ENCODE results near the gene CSNK1A1. TPM values are rescaled to one million over a fixed set of nuclear protein-coding genes. Genes with fewer than 3 reads are reported as not detected.
A peak's percentile ranks its signal among the peaks of the same experiment; 100 is the strongest.
"Not testable (repeated sequence)": the region's sequence is repeated elsewhere in the genome, so short reads cannot be mapped to it uniquely, and the experiment has no call there.

The CSNK1A1 gene
- total RNA-seq, 1 experiment from 2014 or later, result 300 TPM

- H3K36me3 ChIP-seq (ENCODE audit: low read depth), result peaks cover 51% of the 10 kb centered on the region
- H3F3A ChIP-seq (ENCODE audit: insufficient read depth, low read depth), result peaks cover 40% of the 10 kb centered on the region; the same call in 1 of the 2 replicates
These were observed 11.2 kb downstream of the CSNK1A1 start for GRCh38 chr5:149540089-149540488.

GRCh38 chr5:149537374-149537975 is 13.8 kb downstream of the CSNK1A1 start:
- 0 out of 2 replicates have a peak overlapping the region, but pooled peaks have one; percentile 11 for H3K27ac ChIP-seq
- peaks cover 97% of the 10 kb centered on the region for H4K20me1 ChIP-seq (ENCODE audit: insufficient read depth)
- H3K4me3 ChIP-seq, result no peak overlapping the region
- H3K27me3 ChIP-seq (ENCODE audit: insufficient read depth, low read depth), result no peaks in the 10 kb centered on the region
- no peaks in the 10 kb centered on the region for H3K9me2 ChIP-seq (ENCODE audit: insufficient read depth)
- no peak for DNase-seq
- no peak for TF ChIP-seq EZH2 (IDR thresholded peaks at IDR 0.05; ENCODE audit: low read depth)
- TF ChIP-seq CTCF (conservative IDR thresholded peaks at IDR 0.05), result no peak
- no peak overlapping the region for H2AFZ ChIP-seq
- peaks cover 24% of the 10 kb centered on the region; the same call in 1 of the 2 replicates for H3F3A ChIP-seq (ENCODE audit: insufficient read depth, low read depth)
- CTCF ChIA-PET, result no interaction called here
- peaks cover 99% of the 10 kb centered on the region for H3K79me2 ChIP-seq (ENCODE audit: low read depth)
- peaks cover 39% of the 10 kb centered on the region; the same call in 1 of the 2 replicates for H3K36me3 ChIP-seq (ENCODE audit: low read depth)
- no peak overlapping the region for H3K4me2 ChIP-seq
- BruUV-seq (replicated peaks), result no TSS peak
- intact Hi-C loops (cut with micrococcal nuclease; ENCODE audit: unreplicated experiment), result no loop called here
- H3K4me1 ChIP-seq (replicated peaks; ENCODE audit: insufficient read depth), result 0 out of 2 replicates have a peak, but pooled peaks cover 3% of the 10 kb centered on the region
- POLR2A ChIA-PET (ENCODE audit: unreplicated experiment), result interaction anchor here (0.7 kb wide), 1 partner anchor 13 kb away, joined by 11 read pairs; no protein-coding TSS in a partner anchor
- H3K9me3 ChIP-seq (ENCODE audit: insufficient read depth, low read depth), result no peaks in the 10 kb centered on the region

More at GRCh38 chr5:149540089-149540488, 11.2 kb downstream of the CSNK1A1 start:
- Histone ChIP-seq H3K79me2 (ENCODE audit: low read depth) (peaks cover 98% of the 10 kb centered on the region), H2AFZ (no peak overlapping the region), H3K4me3 (no peak overlapping the region), H3K27me3 (ENCODE audit: insufficient read depth, low read depth) (no peaks in the 10 kb centered on the region), H3K27ac (no peak overlapping the region), H3K4me2 (no peak overlapping the region; the same call in 1 of the 2 replicates), H3K9me2 (ENCODE audit: insufficient read depth) (no peaks in the 10 kb centered on the region), H3K9me3 (ENCODE audit: insufficient read depth, low read depth) (no peaks in the 10 kb centered on the region), H4K20me1 (ENCODE audit: insufficient read depth) (peaks cover 91% of the 10 kb centered on the region), H3K4me1 (replicated peaks; ENCODE audit: insufficient read depth) (peaks cover 5% of the 10 kb centered on the region)
- intact Hi-C loops (cut with micrococcal nuclease; ENCODE audit: unreplicated experiment), result no loop called here
- TF ChIP-seq CTCF (conservative IDR thresholded peaks at IDR 0.05), result no peak
- no peak for TF ChIP-seq EZH2 (IDR thresholded peaks at IDR 0.05; ENCODE audit: low read depth)
- BruUV-seq (replicated peaks), result no TSS peak
- DNase-seq, result no peak
- CTCF ChIA-PET, result no interaction called here
- POLR2A ChIA-PET (ENCODE audit: unreplicated experiment), result no interaction called here

- CTCF ChIA-PET, result interaction anchor here (0.5 kb wide), 1 partner anchor 10 kb away, joined by 3 read pairs; no protein-coding TSS in a partner anchor
- H3K4me3 ChIP-seq; H3K4me2 ChIP-seq; DNase-seq; BruUV-seq (replicated peaks); H3K27ac ChIP-seq; H2AFZ ChIP-seq; H3K27me3 ChIP-seq (ENCODE audit: insufficient read depth, low read depth); H3K9me2 ChIP-seq (ENCODE audit: insufficient read depth); intact Hi-C loops (cut with micrococcal nuclease; ENCODE audit: unreplicated experiment); H3K9me3 ChIP-seq (ENCODE audit: insufficient read depth, low read depth); H3K4me1 ChIP-seq (replicated peaks; ENCODE audit: insufficient read depth): not testable (repeated sequence)
- H4K20me1 ChIP-seq (ENCODE audit: insufficient read depth), result peaks cover 99% of the 10 kb centered on the region
- H3K79me2 ChIP-seq (ENCODE audit: low read depth), result peaks cover 100% of the 10 kb centered on the region
- POLR2A ChIA-PET (ENCODE audit: unreplicated experiment), result interaction anchor here (0.6 kb wide), 1 partner anchor 40 kb away, joined by 20 read pairs; no protein-coding TSS in a partner anchor
- H3K36me3 ChIP-seq (ENCODE audit: low read depth), result peaks cover 39% of the 10 kb centered on the region; the same call in 1 of the 2 replicates
- H3F3A ChIP-seq (ENCODE audit: insufficient read depth, low read depth), result peaks cover 24% of the 10 kb centered on the region; the same call in 1 of the 2 replicates
These were observed 15.5 kb downstream of the CSNK1A1 start for GRCh38 chr5:149535787-149536186.
